Measurements from ENCODE around the gene OTOP1.

DNA sequence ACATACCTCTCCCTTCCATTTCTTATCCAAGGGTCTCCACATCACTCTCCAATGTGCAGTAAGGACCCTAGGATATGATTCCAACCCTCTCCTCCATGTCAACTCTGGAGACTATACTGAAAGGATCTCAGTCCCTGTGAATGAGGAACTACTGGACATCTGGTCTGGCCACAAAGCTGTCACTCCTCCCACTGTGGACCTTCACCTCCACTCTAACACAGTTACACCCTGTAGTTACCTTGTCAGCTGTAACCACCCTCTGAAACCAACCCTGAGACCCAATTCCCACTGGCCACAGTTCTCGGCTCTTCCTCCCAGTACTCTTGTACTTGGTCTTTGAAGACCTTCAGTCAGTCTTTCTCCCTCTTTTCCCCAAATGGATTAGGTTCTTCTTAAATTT lies 18.4 kb upstream of the OTOP1 start:
- TF ChIP-seq ARNT (IDR thresholded peaks at IDR 0.05) (no peak), SP1 (IDR thresholded peaks at IDR 0.05) (no peak), FOXM1 (IDR thresholded peaks at IDR 0.05; ENCODE audit: borderline replicate concordance) (no peak), LEF1 (IDR thresholded peaks at IDR 0.05; ENCODE audit: borderline replicate concordance) (no peak), ELF4 (IDR thresholded peaks at IDR 0.05) (no peak)
